HG03175 (cell line): ENCODE measurements around the gene RASIP1.

Source experiments
- ATAC-seq: cut with Tn5 transposase; IDR thresholded peaks from one replicate; pipeline ENCODE4 v1.9.1; 2021; ENCODE audit warnings: mild to moderate bottlenecking, moderate library complexity; ENCODE audit not compliant: unreplicated experiment

The RASIP1 gene

DNA sequence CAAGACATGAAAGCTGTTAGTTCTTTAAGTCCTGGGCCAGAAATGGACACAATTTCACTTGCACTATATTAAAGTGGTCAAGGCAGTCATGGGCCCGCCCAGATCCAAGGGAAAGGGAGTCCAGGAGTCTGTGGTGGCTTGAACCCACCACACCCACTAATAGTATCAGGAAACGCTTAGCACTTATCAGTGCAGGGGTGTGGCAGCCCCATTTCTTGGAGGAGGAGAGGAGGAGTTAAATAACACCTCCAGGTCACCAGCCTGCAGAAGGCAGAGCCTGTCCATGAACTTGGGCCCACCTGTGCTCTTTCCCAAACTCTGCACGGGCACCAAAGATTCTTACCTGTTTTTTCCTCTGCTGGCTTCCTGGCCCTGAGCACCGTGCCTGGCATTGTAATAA, 62.2 kb downstream of the RASIP1 start:
- no peak for ATAC-seq

DNA sequence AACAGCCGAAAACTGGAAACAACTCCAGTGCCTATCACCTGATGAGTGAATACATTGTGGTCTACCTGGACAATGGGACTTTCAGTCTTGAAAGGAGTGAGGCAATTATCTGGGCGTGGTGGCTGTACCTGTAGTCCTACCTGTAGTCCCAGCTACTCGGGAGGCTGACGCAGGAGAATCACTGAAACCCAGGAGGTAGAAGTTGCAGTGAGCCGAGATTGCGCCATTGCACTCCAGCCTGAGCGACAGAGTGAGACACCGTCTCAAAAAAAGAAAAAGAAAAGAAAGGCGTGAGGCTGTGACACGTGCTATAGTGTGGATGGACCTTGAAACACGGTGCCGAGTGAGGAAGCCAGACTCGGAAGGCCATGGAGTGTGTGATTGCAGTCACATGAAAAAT, 63.5 kb downstream of the RASIP1 start:
- no peak for ATAC-seq

DNA sequence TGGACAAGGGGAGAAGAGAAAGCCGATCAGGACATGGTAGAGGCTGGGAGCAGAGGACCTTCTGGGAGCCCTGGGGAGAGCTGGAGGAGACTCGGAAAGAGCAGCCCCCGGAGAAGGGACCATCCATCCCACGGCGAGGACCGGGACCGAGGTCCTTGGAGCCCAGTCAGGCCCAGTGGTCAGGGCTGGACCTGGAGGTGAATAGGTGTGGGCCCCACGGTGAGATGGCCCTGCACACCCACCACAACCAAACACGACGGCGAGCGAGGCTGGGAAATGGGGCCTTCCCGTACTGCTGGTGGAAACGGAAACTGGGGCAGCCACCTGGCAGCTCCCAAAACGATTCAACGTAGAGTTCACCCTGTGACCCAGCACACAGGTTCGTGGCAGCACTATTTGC, 63.9 kb downstream of the RASIP1 start:
- no peak for ATAC-seq

GRCh38 chr19:48674921-48675824, 65.2 kb downstream of the RASIP1 start:
- no peak for ATAC-seq

DNA sequence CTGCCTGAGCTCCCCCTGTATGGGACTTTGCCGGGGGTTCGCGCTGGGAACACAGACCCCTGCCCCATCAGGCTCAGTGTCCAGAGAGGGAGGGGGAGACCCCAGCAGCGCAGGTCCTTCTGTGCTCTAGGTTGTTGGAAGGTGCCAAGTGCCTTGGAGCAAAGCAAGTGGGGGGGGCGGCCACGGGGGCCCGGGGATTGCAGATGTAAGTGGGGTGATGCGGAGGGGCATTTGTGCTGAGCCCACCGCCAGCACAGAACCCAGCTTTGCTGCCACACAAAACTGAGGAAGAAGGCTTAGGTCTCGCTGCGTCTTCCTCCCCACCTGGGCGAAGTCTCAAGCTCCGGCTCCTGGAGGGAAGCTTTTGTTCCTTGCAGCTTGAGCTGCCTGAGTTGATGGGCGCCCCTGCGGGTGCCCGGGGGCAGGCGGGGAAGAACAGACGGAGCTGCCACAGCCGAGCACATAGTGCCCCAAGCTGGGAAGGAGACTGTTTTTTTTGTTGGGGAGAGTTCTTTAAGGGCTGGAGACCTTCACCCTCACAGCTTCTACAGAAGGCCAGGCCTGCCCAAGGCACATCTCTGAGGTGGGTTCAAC, 66.1 kb downstream of the RASIP1 start:
- no peak for ATAC-seq

GRCh38 chr19:48673436-48674100, 66.8 kb downstream of the RASIP1 start:
- ATAC-seq = no peak

DNA sequence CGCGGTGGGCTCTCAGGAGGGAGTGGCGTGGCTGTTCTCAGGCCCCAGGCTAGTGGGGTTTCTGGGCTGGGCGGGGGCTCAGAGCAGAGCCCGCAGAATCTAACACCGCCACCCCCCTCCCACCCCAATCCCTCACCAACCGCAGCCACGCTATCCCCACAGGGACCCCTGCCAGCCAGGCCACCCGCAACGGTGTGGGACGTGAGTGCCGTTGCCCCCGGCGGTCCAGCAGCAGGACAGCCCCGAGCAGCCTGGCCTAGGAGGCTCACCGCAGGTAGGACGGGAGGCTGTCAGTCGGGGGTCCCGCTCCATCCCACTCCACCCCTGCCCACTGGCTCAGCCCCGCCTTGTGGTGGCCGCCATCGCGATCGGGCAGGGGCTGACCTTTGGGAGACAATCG, 67.4 kb downstream of the RASIP1 start, which contains the start of gene NTN5:
TSS of gene NTN5 (minus strand) at position 24 of the 400 bp plus-strand sequence. CDS start 2,031 bp downstream, outside the sequence.
- no peak for ATAC-seq

- no peak for ATAC-seq
These were observed 68.9 kb downstream of the RASIP1 start for GRCh38 chr19:48671446-48671995.

DNA sequence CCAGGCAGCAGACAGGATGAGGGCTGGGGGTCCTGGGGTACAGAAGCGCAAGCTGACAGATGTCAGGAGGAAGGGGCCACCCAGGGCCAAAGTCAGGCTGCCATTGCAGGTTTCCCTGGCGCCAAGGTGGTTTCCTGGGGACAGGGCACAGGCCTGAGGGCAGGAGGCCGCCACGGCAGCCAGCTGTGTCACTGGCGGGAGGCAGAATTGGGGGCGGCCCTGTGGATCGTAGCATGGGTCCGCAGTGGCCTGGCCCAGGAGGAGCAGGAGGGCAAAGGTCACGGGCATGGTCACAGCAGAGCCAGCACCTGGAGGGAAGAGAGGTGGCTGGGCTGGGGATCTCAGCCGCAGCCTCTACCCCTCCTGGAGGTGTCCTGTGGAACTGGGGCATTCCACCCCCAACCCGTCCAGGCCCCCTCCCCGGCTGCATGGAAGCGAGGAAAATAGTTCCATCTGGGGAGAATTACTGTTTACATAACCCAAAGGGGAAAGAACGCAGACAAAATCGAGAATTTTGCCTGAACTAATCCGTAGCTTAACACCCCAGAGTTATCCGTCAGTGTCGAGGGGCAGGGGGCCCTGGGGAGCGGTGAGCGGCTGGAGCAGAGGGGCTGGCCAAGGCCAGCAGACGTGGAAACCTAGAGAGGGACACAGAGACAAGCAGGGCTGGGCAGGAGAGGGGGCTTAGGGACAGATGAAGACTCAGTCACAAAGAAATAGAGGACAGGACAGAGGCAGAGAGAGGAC, 69.5 kb downstream of the RASIP1 start:
- no peak for ATAC-seq
